GM18519 (cell line): ENCODE measurements around the gene RBPJL.

Experiments used
- ATAC-seq: cut with Tn5 transposase; IDR thresholded peaks from one replicate; pipeline ENCODE4 v1.9.1; 2021; ENCODE audit warnings: mild to moderate bottlenecking, moderate library complexity; ENCODE audit not compliant: unreplicated experiment, low FRiP score

Gene RBPJL

GRCh38 chr20:45306431-45306982 is at the start of gene RBPJL:
Gene RBPJL, plus strand, starts transcription at chr20:45306840. Its CDS starts 83 bp downstream, at chr20:45306923.
- no peak for ATAC-seq

- no peak for ATAC-seq
These were observed 49.5 kb upstream of the RBPJL start for GRCh38 chr20:45257161-45257560.

- no peak for ATAC-seq
These were observed 48.9 kb upstream of the RBPJL start for GRCh38 chr20:45257711-45258110.

- no peak for ATAC-seq
These were observed 48.4 kb upstream of the RBPJL start for GRCh38 chr20:45258259-45258658.

GRCh38 chr20:45258664-45259063 is 48.0 kb upstream of the RBPJL start:
- ATAC-seq = no peak

GRCh38 chr20:45263556-45264266 is 42.9 kb upstream of the RBPJL start:
- ATAC-seq = no peak

GRCh38 chr20:45266977-45267376 is 39.7 kb upstream of the RBPJL start:
- no peak for ATAC-seq

GRCh38 chr20:45268531-45268930 is 38.1 kb upstream of the RBPJL start:
- ATAC-seq = no peak

GRCh38 chr20:45269056-45269455 is 37.6 kb upstream of the RBPJL start:
- ATAC-seq = no peak

GRCh38 chr20:45269754-45270270 is 36.8 kb upstream of the RBPJL start:
- ATAC-seq = no peak

GRCh38 chr20:45275338-45275737 is 31.3 kb upstream of the RBPJL start:
- no peak for ATAC-seq

- no peak for ATAC-seq
These were observed 26.6 kb upstream of the RBPJL start for GRCh38 chr20:45279992-45280391.

- no peak for ATAC-seq
These were observed 23.7 kb upstream of the RBPJL start for GRCh38 chr20:45282700-45283550.

- no peak for ATAC-seq
These were observed 23.0 kb upstream of the RBPJL start for GRCh38 chr20:45283551-45284057.

- ATAC-seq = no peak
These were observed 18.3 kb upstream of the RBPJL start for GRCh38 chr20:45288376-45288775.

- ATAC-seq = no peak
These were observed 17.8 kb upstream of the RBPJL start for GRCh38 chr20:45288860-45289259.

GRCh38 chr20:45289942-45290676 is 16.5 kb upstream of the RBPJL start:
- no peak for ATAC-seq

GRCh38 chr20:45290677-45291355 is 15.8 kb upstream of the RBPJL start:
- ATAC-seq = no peak

- no peak for ATAC-seq
These were observed 15.1 kb upstream of the RBPJL start for GRCh38 chr20:45291526-45291925.

GRCh38 chr20:45292343-45292742 is 14.3 kb upstream of the RBPJL start:
- ATAC-seq = no peak
